Measurements from ENCODE around the gene EYA2. TPM values are rescaled to one million over a fixed set of nuclear protein-coding genes. Genes with fewer than 3 reads are reported as not detected.

EYA2 gene
- total and polyA plus RNA-seq, 2 of the 4 experiments (the other 2 are of a cell fraction): 2.3 to 5.4 TPM

GRCh38 chr20:47191074-47191673 lies 296.5 kb downstream of the EYA2 start:
- Histone ChIP-seq H3K9ac (ENCODE audit: low read depth, low read length) (no peak overlapping the region), H3K27me3 (ENCODE audit: control insufficient read depth, insufficient read depth, low read length) (no peaks in the 10 kb centered on the region), H3K9me3 (ENCODE audit: control insufficient read depth, insufficient read depth, low read length) (no peaks in the 10 kb centered on the region), H3K27ac (ENCODE audit: insufficient read depth, low read length) (no peak overlapping the region), H3K18ac (ENCODE audit: low read depth, low read length) (no peak overlapping the region), H4K20me1 (ENCODE audit: insufficient read depth, low read length) (no peaks in the 10 kb centered on the region), H2BK20ac (ENCODE audit: low read depth, low read length) (no peak overlapping the region), H2AK5ac (ENCODE audit: low read depth, low read length) (no peak overlapping the region; the same call in 1 of the 2 replicates), H2AK9ac (replicated peaks; ENCODE audit: low read depth, low read length, poor library complexity) (no peak overlapping the region), H3K79me1 (ENCODE audit: low read depth in 1 of 2, low read length in 2 of 2) (no peaks in the 10 kb centered on the region), H4K91ac (ENCODE audit: insufficient read depth, low read depth, low read length) (no peak overlapping the region), H3K9me1 (ENCODE audit: insufficient read depth, low read length) (no peaks in the 10 kb centered on the region), H3K4ac (ENCODE audit: low read depth, low read length) (no peak overlapping the region), H3K4me3 (ENCODE audit: insufficient read depth, low read depth, low read length) (no peak overlapping the region), H3K14ac (replicated peaks; ENCODE audit: low read depth, low read length) (no peak overlapping the region), H3K23ac (ENCODE audit: low read depth, low read length) (no peak overlapping the region), H3K4me1 (ENCODE audit: control insufficient read depth, insufficient read depth, low read length) (0 out of 2 replicates have a peak, but pooled peaks cover under 1% of the 10 kb centered on the region), H2BK120ac (ENCODE audit: low read depth, low read length) (no peak overlapping the region), H2AFZ (replicated peaks; ENCODE audit: low read length, poor library complexity) (no peak overlapping the region), H2BK5ac (ENCODE audit: low read depth, low read length, poor library complexity, severe bottlenecking) (no peak overlapping the region), H3K36me3 (ENCODE audit: control insufficient read depth, insufficient read depth, low read length) (peaks cover 2% of the 10 kb centered on the region; the same call in 1 of the 2 replicates), H3K4me2 (ENCODE audit: low read depth, low read length) (no peak overlapping the region), H4K5ac (ENCODE audit: low read depth, low read length) (no peak overlapping the region), H3K56ac (ENCODE audit: extremely low read depth, insufficient read depth, low read length) (no peak overlapping the region), H2BK15ac (ENCODE audit: low read depth, low read length) (no peak overlapping the region), H4K8ac (ENCODE audit: low read depth in 2 of 2, low read length in 2 of 2) (no peak overlapping the region)
- ATAC-seq (ENCODE audit: low read depth) (no peak), DNase-seq (peak; percentile 35)
- in situ Hi-C loops (cut with MboI; ENCODE audit: low sequenced_read_pairs) (loop anchor here (10.0 kb wide), 1 partner anchor 434 kb away; no protein-coding TSS in a partner anchor), intact Hi-C loops (cut with micrococcal nuclease) (no loop called here), dilution Hi-C loops (cut with HindIII; ENCODE audit: low sequenced_read_pairs, unreplicated experiment) (no loop called here)
- ChIA-PET CTCF (no interaction called here), POLR2A (ENCODE audit: unreplicated experiment) (no interaction called here)
- TF ChIP-seq CTCF (conservative IDR thresholded peaks at IDR 0.05; ENCODE audit: low read depth, low read length): no peak
- TF ChIP-seq NFE2L2 (IDR thresholded peaks at IDR 0.05; ENCODE audit: low read depth, low read length): no peak
- TF ChIP-seq RFX5 (IDR thresholded peaks at IDR 0.05; ENCODE audit: low read depth, low read length): no peak
- TF ChIP-seq MAFK (IDR thresholded peaks at IDR 0.05; ENCODE audit: low read depth, low read length): no peak
- TF ChIP-seq CEBPB (IDR thresholded peaks at IDR 0.05; ENCODE audit: low read depth, low read length): no peak
- no peak for TF ChIP-seq CHD1 (IDR thresholded peaks at IDR 0.05; ENCODE audit: low read depth, low read length)
- TF ChIP-seq FOS (IDR thresholded peaks at IDR 0.05; ENCODE audit: low read depth, low read length): no peak
- no peak for TF ChIP-seq RAD21 (IDR thresholded peaks at IDR 0.05; ENCODE audit: low read length)
- TF ChIP-seq POLR2A (IDR thresholded peaks at IDR 0.05; ENCODE audit: low read depth, low read length): no peak
- TF ChIP-seq SMC3 (IDR thresholded peaks at IDR 0.05; ENCODE audit: low read depth, low read length): no peak
- TF ChIP-seq BHLHE40 (IDR thresholded peaks at IDR 0.05; ENCODE audit: low read depth, low read length): no peak
- TF ChIP-seq MXI1 (IDR thresholded peaks at IDR 0.05; ENCODE audit: borderline replicate concordance, low read depth, low read length): no peak
- no peak for TF ChIP-seq MAZ (IDR thresholded peaks at IDR 0.05; ENCODE audit: borderline replicate concordance, low read depth, low read length)
- TF ChIP-seq ELK1 (IDR thresholded peaks at IDR 0.05; ENCODE audit: borderline replicate concordance, low read depth, low read length): no peak
- TF ChIP-seq, protein P1, sequence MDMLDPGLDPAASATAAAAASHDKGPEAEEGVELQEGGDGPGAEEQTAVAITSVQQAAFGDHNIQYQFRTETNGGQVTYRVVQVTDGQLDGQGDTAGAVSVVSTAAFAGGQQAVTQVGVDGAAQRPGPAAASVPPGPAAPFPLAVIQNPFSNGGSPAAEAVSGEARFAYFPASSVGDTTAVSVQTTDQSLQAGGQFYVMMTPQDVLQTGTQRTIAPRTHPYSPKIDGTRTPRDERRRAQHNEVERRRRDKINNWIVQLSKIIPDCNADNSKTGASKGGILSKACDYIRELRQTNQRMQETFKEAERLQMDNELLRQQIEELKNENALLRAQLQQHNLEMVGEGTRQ (IDR thresholded peaks at IDR 0.05; ENCODE audit: low read depth, low read length): no peak
- no peak for TF ChIP-seq RCOR1 (IDR thresholded peaks at IDR 0.05; ENCODE audit: insufficient replicate concordance, low read length)
- BruUV-seq (replicated peaks): no TSS peak
- no CpG with 5 or more reads among the region's 1 CpG for WGBS, 2 experiments (ENCODE audit: extremely low coverage in 2 of 2, insufficient read length in 1 of 2)

Data from IMR-90 (cell line).